ENCODE measurements around the gene FOXJ3. TPM values are rescaled to one million over a fixed set of nuclear protein-coding genes. Genes with fewer than 3 reads are reported as not detected.
A peak's percentile ranks its signal among the peaks of the same experiment; 100 is the strongest.
"Not testable (repeated sequence)": the region's sequence is repeated elsewhere in the genome, so short reads cannot be mapped to it uniquely, and the experiment has no call there.

The FOXJ3 gene
- total and polyA plus RNA-seq, 5 donors, result 15.0 to 50.5 (median 42.0) TPM

- Histone ChIP-seq H3K4me3 (ENCODE audit: low read length) (no peak overlapping the region), H3K9me3 (ENCODE audit: control insufficient read depth, low read length) (no peaks in the 10 kb centered on the region), H3K27me3 (ENCODE audit: control insufficient read depth, insufficient read depth) (no peaks in the 10 kb centered on the region), H3K27ac (ENCODE audit: low read length) (no peak overlapping the region), H3K4me1 (ENCODE audit: control insufficient read depth, insufficient read depth, low read length) (peaks cover 7% of the 10 kb centered on the region)
- 70% methylated on average over 2 of the region's 2 CpGs for WGBS
- intact Hi-C loops (cut with DNase I), result no loop called here
- DNase-seq (no peak), ATAC-seq (no peak)
Measured at GRCh38 chr1:42211224-42211623, 123.8 kb downstream of the FOXJ3 start.

GRCh38 chr1:42210421-42211133 lies 124.5 kb downstream of the FOXJ3 start:
- DNase-seq (no peak), ATAC-seq (no peak)
- Histone ChIP-seq H3K4me3 (ENCODE audit: low read length) (no peak overlapping the region), H3K9me3 (ENCODE audit: control insufficient read depth, low read length) (no peaks in the 10 kb centered on the region), H3K27me3 (ENCODE audit: control insufficient read depth, insufficient read depth) (no peaks in the 10 kb centered on the region), H3K27ac (ENCODE audit: low read length) (no peak overlapping the region), H3K4me1 (ENCODE audit: control insufficient read depth, insufficient read depth, low read length) (peaks cover 7% of the 10 kb centered on the region)
- intact Hi-C loops (cut with DNase I), result no loop called here
- whole genome bisulfite sequencing, result 88% methylated on average over 6 of the region's 6 CpGs

- Histone ChIP-seq H3K27me3 (ENCODE audit: control insufficient read depth, insufficient read depth) (no peaks in the 10 kb centered on the region), H3K4me1 (ENCODE audit: control insufficient read depth, insufficient read depth, low read length) (peaks cover 7% of the 10 kb centered on the region), H3K27ac (ENCODE audit: low read length) (no peak overlapping the region), H3K9me3 (ENCODE audit: control insufficient read depth, low read length) (no peaks in the 10 kb centered on the region), H3K4me3 (ENCODE audit: low read length) (no peak overlapping the region)
- intact Hi-C loops (cut with DNase I), result no loop called here
- WGBS, result 59% methylated on average over 6 of the region's 6 CpGs
- ATAC-seq (no peak), DNase-seq (peak in 1 of 3 donors; percentile 35)
Measured at GRCh38 chr1:42209526-42210251, 125.3 kb downstream of the FOXJ3 start.

DNA sequence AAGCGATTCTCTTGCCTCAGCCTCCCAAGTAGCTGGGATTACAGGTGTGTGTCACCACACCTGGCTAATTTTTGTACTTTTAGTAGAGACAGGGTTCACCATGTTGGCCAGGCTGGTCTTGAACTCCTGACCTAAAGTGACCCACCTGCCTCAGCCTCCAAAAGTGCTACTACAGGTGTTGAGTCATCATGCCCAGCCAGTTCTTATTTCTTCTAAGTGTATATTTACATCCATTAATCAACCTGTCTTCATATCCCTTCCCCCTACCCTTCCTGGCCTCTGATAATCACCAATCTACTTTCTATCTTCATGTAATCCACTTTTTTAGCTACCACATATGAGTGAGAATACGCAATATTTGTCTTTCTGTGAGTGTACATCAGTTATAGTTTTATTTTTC lies 128.1 kb downstream of the FOXJ3 start:
- H3K9me3 ChIP-seq (ENCODE audit: control insufficient read depth, low read length); intact Hi-C loops (cut with DNase I); ATAC-seq; DNase-seq; H3K27me3 ChIP-seq (ENCODE audit: control insufficient read depth, insufficient read depth); H3K27ac ChIP-seq (ENCODE audit: low read length); H3K4me1 ChIP-seq (ENCODE audit: control insufficient read depth, insufficient read depth, low read length); H3K4me3 ChIP-seq (ENCODE audit: low read length): not testable (repeated sequence)
- 98% methylated on average over 2 of the region's 2 CpGs for WGBS

- 93% methylated on average over 3 of the region's 3 CpGs for WGBS
- Histone ChIP-seq H3K4me1 (ENCODE audit: control insufficient read depth, insufficient read depth, low read length) (peaks cover 5% of the 10 kb centered on the region), H3K4me3 (ENCODE audit: low read length) (no peak overlapping the region), H3K27ac (ENCODE audit: low read length) (no peak overlapping the region), H3K9me3 (ENCODE audit: control insufficient read depth, low read length) (no peaks in the 10 kb centered on the region), H3K27me3 (ENCODE audit: control insufficient read depth, insufficient read depth) (no peaks in the 10 kb centered on the region)
- intact Hi-C loops (cut with DNase I), result no loop called here
- DNase-seq (no peak), ATAC-seq (no peak)
Measured at GRCh38 chr1:42206164-42206563, 128.9 kb downstream of the FOXJ3 start.

GRCh38 chr1:42201986-42202385 lies 133.0 kb downstream of the FOXJ3 start:
- Histone ChIP-seq H3K27me3 (ENCODE audit: control insufficient read depth, insufficient read depth) (no peaks in the 10 kb centered on the region), H3K27ac (ENCODE audit: low read length) (no peak overlapping the region), H3K4me1 (ENCODE audit: control insufficient read depth, insufficient read depth, low read length) (no peaks in the 10 kb centered on the region), H3K9me3 (ENCODE audit: control insufficient read depth, low read length) (no peaks in the 10 kb centered on the region), H3K4me3 (ENCODE audit: low read length) (no peak overlapping the region)
- no peak for ATAC-seq
- DNase-seq, result no peak
- intact Hi-C loops (cut with DNase I), result no loop called here

DNA sequence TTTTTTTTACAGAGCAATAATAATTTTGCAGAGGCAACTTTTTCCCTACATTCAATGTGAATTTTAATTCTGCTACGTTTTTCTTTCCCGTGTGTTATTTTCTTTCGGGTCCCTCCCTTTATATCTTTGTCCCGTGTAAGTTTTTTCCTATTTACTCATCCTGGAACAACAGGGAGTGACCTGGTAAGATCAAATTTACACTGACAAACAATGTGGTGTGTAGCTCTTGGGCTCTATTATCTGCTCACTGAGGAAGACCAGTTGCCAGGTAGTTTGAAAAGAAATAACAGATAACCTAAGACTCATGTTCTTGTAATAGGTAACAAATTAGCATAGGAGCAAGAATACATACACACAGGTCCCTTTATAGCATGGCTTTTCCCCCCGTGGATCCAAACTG lies 136.8 kb downstream of the FOXJ3 start:
- Histone ChIP-seq H3K27ac (ENCODE audit: low read length) (no peak overlapping the region), H3K4me3 (ENCODE audit: low read length) (no peak overlapping the region), H3K27me3 (ENCODE audit: control insufficient read depth, insufficient read depth) (no peaks in the 10 kb centered on the region), H3K4me1 (ENCODE audit: control insufficient read depth, insufficient read depth, low read length) (no peaks in the 10 kb centered on the region), H3K9me3 (ENCODE audit: control insufficient read depth, low read length) (no peaks in the 10 kb centered on the region)
- no peak for DNase-seq
- intact Hi-C loops (cut with DNase I), result no loop called here
- WGBS, result 90% methylated on average over 5 of the region's 5 CpGs
- ATAC-seq, result no peak

GRCh38 chr1:42195841-42196240 lies 139.2 kb downstream of the FOXJ3 start:
- 96% methylated on average over 3 of the region's 3 CpGs for WGBS
- intact Hi-C loops (cut with DNase I), result no loop called here
- ATAC-seq, result no peak

GRCh38 chr1:42192106-42192505 lies 142.9 kb downstream of the FOXJ3 start:
- ATAC-seq, result no peak
- no peak overlapping the region for H3K27ac ChIP-seq (ENCODE audit: low read length)
- DNase-seq, result no peak
- no peaks in the 10 kb centered on the region for H3K9me3 ChIP-seq (ENCODE audit: control insufficient read depth, low read length)
- no peak overlapping the region for H3K4me3 ChIP-seq (ENCODE audit: low read length)
- no peaks in the 10 kb centered on the region for H3K4me1 ChIP-seq (ENCODE audit: control insufficient read depth, insufficient read depth, low read length)
- intact Hi-C loops (cut with DNase I), result no loop called here
- no peaks in the 10 kb centered on the region for H3K27me3 ChIP-seq (ENCODE audit: control insufficient read depth, insufficient read depth)
- 87% methylated on average over 4 of the region's 4 CpGs for WGBS

More at GRCh38 chr1:42195841-42196240, 139.2 kb downstream of the FOXJ3 start:
- Histone ChIP-seq H3K27ac (ENCODE audit: low read length) (no peak overlapping the region), H3K9me3 (ENCODE audit: control insufficient read depth, low read length) (no peaks in the 10 kb centered on the region), H3K4me1 (ENCODE audit: control insufficient read depth, insufficient read depth, low read length) (no peaks in the 10 kb centered on the region), H3K27me3 (ENCODE audit: control insufficient read depth, insufficient read depth) (no peaks in the 10 kb centered on the region), H3K4me3 (ENCODE audit: low read length) (no peak overlapping the region)
- no peak for DNase-seq

DNA sequence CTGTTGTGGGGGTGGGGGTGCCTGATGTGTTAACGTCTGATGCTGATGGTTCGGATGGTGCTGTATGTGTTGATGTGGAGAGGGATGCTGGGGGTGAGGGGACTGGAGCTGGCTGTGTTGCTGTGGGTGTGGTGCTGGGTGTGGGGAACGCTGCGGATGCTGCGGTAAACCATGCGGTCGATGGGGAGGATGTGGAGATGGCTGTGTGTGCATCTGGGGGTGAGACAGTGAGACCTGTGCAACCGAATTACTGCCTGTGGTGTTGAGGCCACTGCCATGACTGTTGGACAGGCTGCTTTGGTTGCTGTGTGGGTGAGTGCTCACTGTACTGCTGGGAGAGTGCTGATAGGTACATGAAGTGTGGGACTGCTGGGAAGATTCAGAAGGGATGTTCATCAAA lies 143.7 kb downstream of the FOXJ3 start:
- ATAC-seq (no peak), DNase-seq (no peak)
- H3K9me3 ChIP-seq (ENCODE audit: control insufficient read depth, low read length), result no peaks in the 10 kb centered on the region
- no peaks in the 10 kb centered on the region for H3K4me1 ChIP-seq (ENCODE audit: control insufficient read depth, insufficient read depth, low read length)
- WGBS, result 93% methylated on average over 8 of the region's 8 CpGs
- H3K4me3 ChIP-seq (ENCODE audit: low read length), result no peak overlapping the region
- no peak overlapping the region for H3K27ac ChIP-seq (ENCODE audit: low read length)
- H3K27me3 ChIP-seq (ENCODE audit: control insufficient read depth, insufficient read depth), result no peaks in the 10 kb centered on the region
- intact Hi-C loops (cut with DNase I), result no loop called here

- intact Hi-C loops (cut with DNase I), result no loop called here
Measured at GRCh38 chr1:42189931-42190853, 144.8 kb downstream of the FOXJ3 start.

More at GRCh38 chr1:42189931-42190853, 144.8 kb downstream of the FOXJ3 start:
- 88% methylated on average over 6 of the region's 6 CpGs for WGBS
- DNase-seq (no peak), ATAC-seq (no peak)
- H3K4me3 ChIP-seq (ENCODE audit: low read length), result no peak overlapping the region
- no peaks in the 10 kb centered on the region for H3K4me1 ChIP-seq (ENCODE audit: control insufficient read depth, insufficient read depth, low read length)
- no peaks in the 10 kb centered on the region for H3K9me3 ChIP-seq (ENCODE audit: control insufficient read depth, low read length)
- H3K27me3 ChIP-seq (ENCODE audit: control insufficient read depth, insufficient read depth), result no peaks in the 10 kb centered on the region
- no peak overlapping the region for H3K27ac ChIP-seq (ENCODE audit: low read length)
